GM23338 (cell line): ENCODE data around the gene RRAD. TPM values are rescaled to one million over a fixed set of nuclear protein-coding genes. Genes with fewer than 3 reads are reported as not detected.
"Not testable (repeated sequence)": the region's sequence is repeated elsewhere in the genome, so short reads cannot be mapped to it uniquely, and the experiment has no call there.

Experiments used
- ATAC-seq: fragments of 200-7000 bp; cut with Tn5 transposase; 3 replicates; pipeline ENCODE4 v1.9.1; 2020
- DNase-seq: peaks from one replicate; pipeline ENCODE4 v3.0.0-alpha.2; 2015; ENCODE audit warnings: low spot score
- H2AFZ ChIP-seq: fragments of 200-600 bp; sonication (generic); 2 replicates; pipeline ENCODE4 v1.8.0; 2016; ENCODE audit warnings: antibody characterized with exemption, mild to moderate bottlenecking, moderate library complexity
- H3F3A ChIP-seq: fragments of 200-600 bp; sonication (generic); replicated peaks from 2 replicates; pipeline ENCODE4 v1.8.0; 2017; ENCODE audit warnings: antibody characterized with exemption, mixed run types, low read depth
- H3K27ac ChIP-seq: fragments of 200-600 bp; sonication (generic); 2 replicates; pipeline ENCODE4 v1.6.1; 2016; ENCODE audit warnings: low read depth
- H3K27me3 ChIP-seq: fragments of 200-600 bp; sonication (generic); 2 replicates; pipeline ENCODE4 v1.8.0; 2016; ENCODE audit warnings: mild to moderate bottlenecking, mixed run types, moderate library complexity; ENCODE audit not compliant: insufficient read depth
- H3K36me3 ChIP-seq: fragments of 200-600 bp; sonication (generic); 2 replicates; pipeline ENCODE4 v1.8.0; 2016; ENCODE audit warnings: mild to moderate bottlenecking; ENCODE audit not compliant: insufficient read depth
- H3K4me1 ChIP-seq: fragments of 200-600 bp; sonication (generic); 2 replicates; pipeline ENCODE4 v1.8.0; 2016; ENCODE audit warnings: mild to moderate bottlenecking, moderate library complexity; ENCODE audit not compliant: insufficient read depth
- H3K4me2 ChIP-seq: fragments of 200-600 bp; sonication (generic); 2 replicates; pipeline ENCODE4 v1.7.1; 2017; ENCODE audit warnings: mixed run types
- H3K4me3 ChIP-seq: fragments of 200-600 bp; sonication (generic); 2 replicates; pipeline ENCODE4 v1.6.1; 2016; ENCODE audit warnings: mixed run types
- H3K79me2 ChIP-seq: fragments of 200-600 bp; sonication (generic); replicated peaks from 2 replicates; pipeline ENCODE4 v1.8.0; 2017; ENCODE audit warnings: mild to moderate bottlenecking; ENCODE audit not compliant: insufficient read depth
- H3K9me2 ChIP-seq: fragments of 200-600 bp; sonication (generic); 2 replicates; pipeline ENCODE4 v1.8.0; 2017; ENCODE audit not compliant: insufficient read depth
- H4K20me1 ChIP-seq: fragments of 200-600 bp; sonication (generic); replicated peaks from 2 replicates; pipeline ENCODE4 v1.8.0; 2017; ENCODE audit warnings: mild to moderate bottlenecking; ENCODE audit not compliant: insufficient read depth
- H3K27ac Mint-ChIP-seq: 2 replicates; pipeline ENCODE4 v1.8.0; 2020; ENCODE audit warnings: inconsistent platforms, mild to moderate bottlenecking, moderate library complexity, mixed read lengths
- H3K27me3 Mint-ChIP-seq: 3 replicates; pipeline ENCODE4 v1.8.0; 2022; ENCODE audit warnings: low read depth, mild to moderate bottlenecking, moderate library complexity, mixed read lengths, inconsistent platforms; ENCODE audit not compliant: insufficient read depth, poor library complexity
- H3K36me3 Mint-ChIP-seq: 3 replicates; pipeline ENCODE4 v1.8.0; 2021; ENCODE audit warnings: low read depth, mild to moderate bottlenecking, inconsistent platforms, moderate library complexity, mixed read lengths
- H3K4me1 Mint-ChIP-seq: 3 replicates; pipeline ENCODE4 v1.8.0; 2020; ENCODE audit warnings: mild to moderate bottlenecking, inconsistent platforms, mixed read lengths
- H3K4me3 Mint-ChIP-seq: 3 replicates; pipeline ENCODE4 v1.8.0; 2021; ENCODE audit warnings: moderate library complexity, mild to moderate bottlenecking, inconsistent platforms, mixed read lengths
- H3K9me3 Mint-ChIP-seq: 3 replicates; pipeline ENCODE4 v1.8.0; 2020; ENCODE audit warnings: moderate library complexity, mild to moderate bottlenecking, inconsistent platforms, mixed read lengths
- CTCF ChIP-seq, 2 experiments: fragments of 200-600 bp in 1 of 2; sonication (generic) in 1 of 2; conservative IDR thresholded peaks; 2 replicates each; pipeline versions ENCODE4 v1.5.1 to v1.6.1; 2016 to 2017; ENCODE audit warnings: antibody characterized with exemption in 2 of 2, low read depth in 2 of 2, mild to moderate bottlenecking in 2 of 2, moderate library complexity in 1 of 2
- JUNB ChIP-seq: IDR thresholded peaks from one replicate; pipeline ENCODE4 v1.6.1; 2016; ENCODE audit warnings: antibody characterized with exemption; ENCODE audit not compliant: unreplicated experiment
- ZNF462 ChIP-seq: fragments of 250-450 bp; sonication (Bioruptor Pico); IDR thresholded peaks from 2 replicates; pipeline ENCODE4 v1.5.0; 2020; ENCODE audit warnings: mild to moderate bottlenecking, moderate library complexity
- polyA plus RNA-seq: library from polyadenylated mRNA; unstranded; fragments of >200 nt; fragmentation: Nextera tagmentation; extraction: Ambion mirVana; gene quantifications from 2 replicates; pipeline ENCODE4 v1.2.1, GENCODE V29; 2016
- total RNA-seq: library from RNA; depleted of rRNA; stranded (reverse); fragments of >200 nt; shearing (Covaris generic); gene quantifications from 2 replicates; pipeline ENCODE4 v1.2.3, GENCODE V29; 2014

RRAD gene
- total and polyA plus RNA-seq, 2 experiments from 2014 or later = 0.18 TPM; not detected in 1

GRCh38 chr16:66945939-66946338 is 20.6 kb upstream of the RRAD start (continued):
- TF ChIP-seq ZNF462 (CRISPR knock-in tag) (no peak), JUNB (no peak)

GRCh38 chr16:66944971-66945370 is 19.6 kb upstream of the RRAD start:
- H3K27me3 ChIP-seq = peaks cover 28% of the 10 kb centered on the region
- H3K4me3 Mint-ChIP-seq, ATAC-seq, H3K4me3 ChIP-seq, H3K4me1 Mint-ChIP-seq, H3F3A ChIP-seq, H3K9me2 ChIP-seq, H3K27ac Mint-ChIP-seq, DNase-seq, H4K20me1 ChIP-seq, H3K79me2 ChIP-seq, H3K4me1 ChIP-seq, H3K27ac ChIP-seq, H3K36me3 ChIP-seq, H3K4me2 ChIP-seq, H3K9me3 Mint-ChIP-seq, H2AFZ ChIP-seq: not testable (repeated sequence)
- Mint-ChIP-seq H3K27me3 (peaks cover 32% of the 10 kb centered on the region), H3K36me3 (peaks cover 19% of the 10 kb centered on the region)

- no peaks in the 10 kb centered on the region; the same call in 2 of the 3 replicates for H3K4me1 Mint-ChIP-seq
- H3K9me2 ChIP-seq = no peaks in the 10 kb centered on the region
- no peaks in the 10 kb centered on the region for H3K36me3 ChIP-seq
- no peak overlapping the region for H3K4me2 ChIP-seq
- H3K4me3 Mint-ChIP-seq = no peak overlapping the region
- H3K9me3 Mint-ChIP-seq = no peaks in the 10 kb centered on the region
- H3K27ac Mint-ChIP-seq = no peak overlapping the region
- no peak overlapping the region for H2AFZ ChIP-seq
- no peak overlapping the region for H3K4me3 ChIP-seq
- DNase-seq (no peak), ATAC-seq (no peak)
- H3K27ac ChIP-seq = no peak overlapping the region
- H3K79me2 ChIP-seq = no peaks in the 10 kb centered on the region
- no peak for TF ChIP-seq CTCF (conservative IDR thresholded peaks at IDR 0.05; ENCODE audit: low read depth in 2 of 2)
- H3F3A ChIP-seq = no peaks in the 10 kb centered on the region
- H3K36me3 Mint-ChIP-seq = peaks cover 19% of the 10 kb centered on the region
- H3K27me3 Mint-ChIP-seq = peaks cover 22% of the 10 kb centered on the region
- H4K20me1 ChIP-seq = no peaks in the 10 kb centered on the region
- H3K27me3 ChIP-seq = peaks cover 19% of the 10 kb centered on the region
- peaks cover 3% of the 10 kb centered on the region; the same call in 1 of the 2 replicates for H3K4me1 ChIP-seq
These were observed 18.7 kb upstream of the RRAD start for GRCh38 chr16:66944054-66944441.
